Mucosa of descending colon (tissue), 3 donors: ENCODE data around the gene MAP2K7. TPM values are rescaled to one million over a fixed set of nuclear protein-coding genes. Genes with fewer than 3 reads are reported as not detected.
"Not testable (repeated sequence)": the region's sequence is repeated elsewhere in the genome, so short reads cannot be mapped to it uniquely, and the experiment has no call there.

Experiments used
- ATAC-seq: fragments of 200-7000 bp; cut with Tn5 transposase; one replicate; pipeline ENCODE4 v1.9.1; 2020; ENCODE audit warnings: mild to moderate bottlenecking, moderate library complexity
- DNase-seq, 3 donors: peaks; one replicate each; pipeline ENCODE4 v3.0.0-alpha.2; 2020
- H3K36me3 ChIP-seq: fragments of 200-600 bp; one replicate; pipeline ENCODE4 v1.8.0; 2021; ENCODE audit warnings: low read depth, mild to moderate bottlenecking
- H3K4me1 ChIP-seq: fragments of 200-600 bp; one replicate; pipeline ENCODE4 v1.8.0; 2021; ENCODE audit warnings: low read depth, mild to moderate bottlenecking
- H3K4me3 ChIP-seq: fragments of 200-600 bp; one replicate; pipeline ENCODE4 v1.8.0; 2021; ENCODE audit warnings: mild to moderate bottlenecking
- H3K9me3 ChIP-seq: fragments of 200-600 bp; one replicate; pipeline ENCODE4 v1.8.0; 2021; ENCODE audit warnings: mild to moderate bottlenecking
- intact Hi-C, 2 donors: fragments of 100-400 bp; cut with DNase I in 1 of 2; cut with micrococcal nuclease in 1 of 2; formaldehyde crosslinking; loops; one replicate each; pipeline versions ENCODE4 v1.11.0 to v1.11.1; 2022; cut with DNase I, micrococcal nuclease
- total RNA-seq, 3 donors: library from RNA; stranded (reverse); fragmentation: NEBNext Ultra II Directional in 2 of 3; extraction: Animal tissue kit (Norgen Biotek cat#: 25700) in 2 of 3; gene quantifications; one replicate each; pipeline versions ENCODE4 v1.2.1 to v1.2.4, GENCODE V29; 2021 to 2023
- TF ChIP-seq, protein P1 (sequence below): fragments of 200-600 bp; IDR thresholded peaks from one replicate; pipeline ENCODE4 v1.8.0; 2022; ENCODE audit warnings: antibody characterized with exemption, mild to moderate bottlenecking
- donor health status: DM: no; HTN: no; CAD: no; lungs with moderate emphysema.
- donor health status: DM: no; HTN: no; CAD: no.
- donor health status: DM: no; HTN: yes; CAD: no.

MAP2K7 gene
- total RNA-seq, 3 donors from 2014 or later, result 31.5 to 49.2 (median 41.7) TPM

DNA sequence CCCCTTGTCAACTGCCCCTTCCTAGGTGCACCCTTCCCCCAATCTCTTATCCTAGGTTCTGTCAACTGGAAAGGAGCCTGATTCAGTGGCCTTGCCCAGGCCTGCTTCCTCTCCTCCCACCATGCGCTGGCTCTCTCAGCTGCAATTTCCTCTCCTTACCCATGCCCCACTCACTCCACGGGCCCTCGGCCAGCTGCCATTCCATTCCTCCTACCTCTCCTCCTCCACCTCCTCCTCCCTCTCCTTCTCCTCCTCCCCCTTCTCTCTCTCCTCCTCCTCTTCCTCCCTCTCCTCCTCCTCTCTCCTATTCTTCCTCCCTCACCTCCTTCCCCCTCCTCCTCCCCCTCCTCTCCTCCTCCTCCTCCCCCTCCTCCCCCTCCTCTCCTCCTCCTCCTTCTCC, 49.4 kb downstream of the MAP2K7 start:
- no peaks in the 10 kb centered on the region for H3K4me1 ChIP-seq
- DNase-seq, result peak in 1 of 3 donors; percentile 11
- H3K9me3 ChIP-seq, result no peaks in the 10 kb centered on the region
- intact Hi-C loops, result no loop called here
- ATAC-seq, result no peak
- H3K4me3 ChIP-seq, result no peak overlapping the region
- H3K36me3 ChIP-seq, result no peaks in the 10 kb centered on the region
- TF ChIP-seq, protein P1, sequence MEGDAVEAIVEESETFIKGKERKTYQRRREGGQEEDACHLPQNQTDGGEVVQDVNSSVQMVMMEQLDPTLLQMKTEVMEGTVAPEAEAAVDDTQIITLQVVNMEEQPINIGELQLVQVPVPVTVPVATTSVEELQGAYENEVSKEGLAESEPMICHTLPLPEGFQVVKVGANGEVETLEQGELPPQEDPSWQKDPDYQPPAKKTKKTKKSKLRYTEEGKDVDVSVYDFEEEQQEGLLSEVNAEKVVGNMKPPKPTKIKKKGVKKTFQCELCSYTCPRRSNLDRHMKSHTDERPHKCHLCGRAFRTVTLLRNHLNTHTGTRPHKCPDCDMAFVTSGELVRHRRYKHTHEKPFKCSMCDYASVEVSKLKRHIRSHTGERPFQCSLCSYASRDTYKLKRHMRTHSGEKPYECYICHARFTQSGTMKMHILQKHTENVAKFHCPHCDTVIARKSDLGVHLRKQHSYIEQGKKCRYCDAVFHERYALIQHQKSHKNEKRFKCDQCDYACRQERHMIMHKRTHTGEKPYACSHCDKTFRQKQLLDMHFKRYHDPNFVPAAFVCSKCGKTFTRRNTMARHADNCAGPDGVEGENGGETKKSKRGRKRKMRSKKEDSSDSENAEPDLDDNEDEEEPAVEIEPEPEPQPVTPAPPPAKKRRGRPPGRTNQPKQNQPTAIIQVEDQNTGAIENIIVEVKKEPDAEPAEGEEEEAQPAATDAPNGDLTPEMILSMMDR, result no peak

DNA sequence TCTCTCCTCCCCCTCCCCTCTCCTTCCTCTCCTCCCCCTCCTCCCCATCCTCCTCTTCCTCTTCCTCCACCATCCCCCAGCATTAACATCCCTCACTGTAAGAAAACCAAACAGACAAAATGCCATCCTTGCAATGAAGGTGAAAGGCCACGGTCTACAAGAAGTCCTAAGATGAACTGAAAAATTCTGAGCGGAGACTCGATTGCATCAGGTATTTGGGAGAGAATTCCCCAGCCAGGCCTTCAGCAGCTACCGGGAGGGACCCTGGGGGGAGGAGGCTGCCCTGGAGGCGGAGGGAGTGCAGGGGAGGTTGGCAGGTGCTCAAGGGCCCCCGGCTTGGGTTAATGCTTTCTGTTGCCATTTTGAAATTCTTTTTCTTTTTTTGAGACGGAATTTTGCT, 49.9 kb downstream of the MAP2K7 start:
- ATAC-seq, result no peak
- TF ChIP-seq, protein P1, result no peak
- no peaks in the 10 kb centered on the region for H3K36me3 ChIP-seq
- H3K9me3 ChIP-seq, result no peaks in the 10 kb centered on the region
- intact Hi-C loops, result no loop called here
- peak in 1 of 3 donors; percentile 22 for DNase-seq
- H3K4me3 ChIP-seq, result no peak overlapping the region
- H3K4me1 ChIP-seq, result no peaks in the 10 kb centered on the region

DNA sequence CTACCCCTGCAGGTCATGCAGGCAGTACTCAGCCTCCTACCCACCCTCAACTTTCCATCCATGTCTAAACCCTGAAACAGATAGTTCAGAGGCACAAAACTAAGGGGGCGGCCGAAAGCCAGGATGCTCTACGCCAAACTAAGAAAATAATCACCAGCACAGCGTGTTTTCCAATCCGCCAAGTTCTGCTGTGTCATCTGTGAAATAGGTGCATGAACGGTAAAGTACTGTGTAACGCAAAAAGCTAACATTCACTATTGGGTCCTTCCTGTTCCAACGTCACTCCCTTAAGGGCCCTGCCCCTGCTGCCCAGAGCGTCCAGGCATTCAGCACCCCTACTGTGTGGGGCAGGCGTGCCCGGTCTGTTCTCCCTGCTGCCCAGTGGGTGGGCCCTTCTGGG, 52.0 kb downstream of the MAP2K7 start:
- Histone ChIP-seq H3K4me1 (no peaks in the 10 kb centered on the region), H3K4me3 (no peak overlapping the region), H3K9me3 (no peaks in the 10 kb centered on the region), H3K36me3 (no peaks in the 10 kb centered on the region)
- DNase-seq (no peak), ATAC-seq (no peak)
- TF ChIP-seq, protein P1, result no peak
- intact Hi-C loops, result no loop called here

DNA sequence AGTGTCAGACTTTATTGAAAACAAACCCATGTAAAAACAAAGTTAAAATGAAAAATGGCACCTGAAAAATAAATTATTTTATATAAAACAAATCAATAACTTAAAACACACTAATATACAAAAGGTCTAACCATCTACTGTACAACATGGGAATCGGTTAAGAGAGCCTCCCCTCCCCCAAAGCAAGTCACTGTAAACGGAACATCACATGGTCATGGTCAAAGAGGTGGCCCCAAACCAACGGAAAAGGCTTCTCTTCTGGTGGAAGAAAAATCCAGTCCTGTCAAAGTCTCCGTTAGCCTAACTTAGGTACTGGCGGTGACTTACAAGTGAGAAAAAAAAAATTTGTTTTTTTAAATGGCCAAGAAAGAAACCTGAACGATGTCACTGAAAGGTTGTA, 55.5 kb downstream of the MAP2K7 start:
- DNase-seq, result no peak
- no peaks in the 10 kb centered on the region for H3K4me1 ChIP-seq
- intact Hi-C loops, result no loop called here
- TF ChIP-seq, protein P1, result no peak
- no peaks in the 10 kb centered on the region for H3K36me3 ChIP-seq
- no peak for ATAC-seq
- no peak overlapping the region for H3K4me3 ChIP-seq
- no peaks in the 10 kb centered on the region for H3K9me3 ChIP-seq

DNA sequence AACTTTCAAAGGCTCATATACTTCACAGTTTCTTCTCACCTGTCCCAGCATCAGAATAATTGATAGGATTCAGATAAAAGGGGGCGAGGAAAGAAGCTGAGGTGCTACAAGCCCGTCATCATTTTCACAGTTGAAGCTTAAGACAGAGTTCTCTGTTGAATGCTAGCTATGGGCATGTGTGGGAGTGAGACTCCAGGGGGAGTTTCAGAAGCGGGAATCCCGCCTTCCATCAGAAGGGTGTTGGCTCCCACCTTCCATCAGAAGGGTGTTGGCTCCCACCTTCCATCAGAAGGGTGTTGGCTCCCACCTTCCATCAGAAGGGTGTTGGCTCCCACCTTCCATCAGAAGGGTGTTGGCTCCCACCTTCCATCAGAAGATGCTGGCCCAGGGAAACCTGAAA, 57.4 kb downstream of the MAP2K7 start:
- intact Hi-C loops, H3K36me3 ChIP-seq, H3K4me1 ChIP-seq, ATAC-seq, DNase-seq, H3K4me3 ChIP-seq, H3K9me3 ChIP-seq: not testable (repeated sequence)

DNA sequence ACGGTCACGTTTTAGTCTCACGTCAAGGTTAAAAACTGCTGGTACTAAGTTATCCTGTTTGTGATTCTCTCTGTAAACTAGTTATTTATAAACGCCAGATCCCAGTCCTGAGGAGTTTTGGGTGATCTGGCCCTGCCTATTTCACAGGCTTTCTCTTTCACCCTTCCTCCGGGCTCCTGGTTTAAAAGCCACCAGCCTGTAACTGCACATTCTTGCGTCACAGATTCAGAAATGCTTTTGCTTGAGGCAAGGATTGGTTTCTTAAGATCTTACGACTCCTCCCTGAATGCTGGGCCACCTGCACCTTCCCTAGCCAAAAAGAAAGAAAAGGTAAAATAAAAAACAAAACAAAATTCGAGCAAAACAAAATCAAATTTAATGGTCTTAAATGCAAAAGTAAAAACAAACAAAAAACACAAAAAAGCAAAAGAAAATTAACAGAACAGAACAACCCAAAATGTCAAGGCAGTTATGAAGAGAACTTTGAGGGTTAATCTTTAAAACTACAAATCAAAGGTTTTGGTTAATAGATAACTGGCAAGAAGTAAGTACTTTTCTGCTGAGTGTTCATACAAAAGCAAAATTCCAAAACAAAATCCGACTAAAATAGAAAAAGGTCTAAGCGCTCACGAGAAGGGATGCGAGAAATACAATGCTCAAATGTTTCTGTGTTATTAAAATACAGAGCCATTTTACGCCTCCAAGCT, 58.4 kb downstream of the MAP2K7 start:
- TF ChIP-seq, protein P1, result no peak
- Histone ChIP-seq H3K4me1 (no peaks in the 10 kb centered on the region), H3K4me3 (no peak overlapping the region), H3K9me3 (no peaks in the 10 kb centered on the region), H3K36me3 (no peaks in the 10 kb centered on the region)
- ATAC-seq (no peak), DNase-seq (no peak)
- intact Hi-C loops, result no loop called here
